Bone marrow (tissue), 2 donors: ENCODE data around the gene TNFRSF4.
"Not testable (repeated sequence)": the region's sequence is repeated elsewhere in the genome, so short reads cannot be mapped to it uniquely, and the experiment has no call there.

ENCODE experiments used
- DNase-seq, 2 donors: peaks; one replicate each; lab custom pipeline; 2025; lab: John Stamatoyannopoulos, UW

TNFRSF4 gene

DNA sequence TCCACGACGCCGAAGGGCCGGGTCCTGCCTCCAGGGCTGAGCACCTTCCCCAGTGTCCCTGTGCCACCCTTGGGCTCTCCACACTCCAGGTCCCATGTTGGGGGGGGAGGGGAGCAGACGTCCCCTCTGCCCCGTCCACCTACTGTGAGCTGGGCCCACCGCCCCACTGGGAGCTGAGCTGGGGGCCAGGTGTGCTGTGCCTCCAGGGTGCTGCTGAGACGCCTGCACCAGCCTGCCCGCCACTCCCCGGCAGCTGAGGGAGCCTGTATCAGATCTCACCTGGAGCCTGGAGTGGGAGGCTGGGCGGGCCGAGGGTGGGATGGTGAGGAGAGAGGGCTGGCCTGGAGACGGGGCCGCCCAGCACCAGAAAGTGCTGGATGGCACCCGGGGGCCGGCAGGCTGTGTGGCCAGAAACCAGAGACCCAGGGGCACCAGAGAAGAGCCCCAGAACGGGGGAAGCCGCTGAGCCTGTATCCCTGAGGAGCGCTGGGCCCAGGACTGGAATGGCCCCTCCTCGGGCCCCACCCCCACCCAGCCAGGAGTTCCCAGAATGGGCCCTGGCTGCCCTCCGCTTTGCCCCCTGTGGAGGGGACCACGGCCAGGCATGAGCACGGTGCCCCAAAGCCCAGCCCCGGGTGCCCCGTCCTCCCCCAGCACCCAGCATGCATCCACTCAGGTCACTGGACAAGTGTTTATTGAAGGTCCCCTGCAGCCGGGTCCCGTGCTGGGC lies 11.0 kb downstream of the TNFRSF4 start:
- DNase-seq = no peak

- DNase-seq = peak; percentile 13 to 71
These were observed 12.8 kb downstream of the TNFRSF4 start for GRCh38 chr1:1200876-1201810.

GRCh38 chr1:1199961-1200875 lies 13.7 kb downstream of the TNFRSF4 start:
- no peak for DNase-seq

- no peak for DNase-seq
These were observed 14.6 kb downstream of the TNFRSF4 start for GRCh38 chr1:1199141-1199960.

DNA sequence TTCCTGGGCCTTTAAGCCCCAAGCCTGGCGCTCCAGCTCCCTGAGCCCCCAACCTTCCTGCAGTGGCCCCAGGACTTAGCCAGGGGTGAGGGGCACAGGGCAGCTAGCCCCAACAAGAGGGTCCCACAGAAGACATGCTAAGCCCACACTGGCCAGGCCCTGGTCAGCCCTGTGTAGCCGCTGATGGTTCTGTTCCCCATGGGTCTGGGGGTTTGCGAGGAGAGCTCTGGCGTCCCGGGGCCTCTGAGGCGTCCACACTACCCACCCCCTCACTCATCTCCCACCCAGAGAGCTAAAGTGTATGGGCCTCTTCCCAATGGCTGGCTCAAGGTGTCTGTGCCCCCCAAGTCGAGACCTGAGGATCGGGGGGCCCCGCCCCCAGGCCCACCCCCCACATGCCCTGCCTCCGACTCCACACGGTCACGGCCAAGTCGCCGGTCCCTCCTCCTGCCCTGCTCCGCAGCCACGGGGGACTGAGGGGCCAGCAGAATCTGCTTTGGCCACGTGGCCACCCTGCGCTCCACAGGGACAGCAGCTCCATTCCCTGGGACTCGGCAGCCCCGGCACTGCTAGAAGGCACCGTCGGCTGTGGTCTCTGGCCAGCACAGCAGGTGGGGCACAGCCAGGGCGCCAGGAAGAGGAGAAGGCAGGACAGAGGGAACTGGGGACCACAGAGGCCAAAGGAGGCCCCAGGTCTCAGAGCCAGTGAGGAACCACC lies 15.4 kb downstream of the TNFRSF4 start:
- no peak for DNase-seq

GRCh38 chr1:1197551-1198422 lies 16.2 kb downstream of the TNFRSF4 start:
- no peak for DNase-seq

GRCh38 chr1:1197188-1197500 lies 16.8 kb downstream of the TNFRSF4 start:
- DNase-seq = no peak

GRCh38 chr1:1196431-1197187 lies 17.3 kb downstream of the TNFRSF4 start:
- no peak for DNase-seq

GRCh38 chr1:1195726-1196125 lies 18.2 kb downstream of the TNFRSF4 start:
- not testable (repeated sequence) for DNase-seq

- no peak for DNase-seq
These were observed 19.2 kb downstream of the TNFRSF4 start for GRCh38 chr1:1194723-1195122.

GRCh38 chr1:1191734-1192133 lies 22.2 kb downstream of the TNFRSF4 start:
- DNase-seq = no peak

DNA sequence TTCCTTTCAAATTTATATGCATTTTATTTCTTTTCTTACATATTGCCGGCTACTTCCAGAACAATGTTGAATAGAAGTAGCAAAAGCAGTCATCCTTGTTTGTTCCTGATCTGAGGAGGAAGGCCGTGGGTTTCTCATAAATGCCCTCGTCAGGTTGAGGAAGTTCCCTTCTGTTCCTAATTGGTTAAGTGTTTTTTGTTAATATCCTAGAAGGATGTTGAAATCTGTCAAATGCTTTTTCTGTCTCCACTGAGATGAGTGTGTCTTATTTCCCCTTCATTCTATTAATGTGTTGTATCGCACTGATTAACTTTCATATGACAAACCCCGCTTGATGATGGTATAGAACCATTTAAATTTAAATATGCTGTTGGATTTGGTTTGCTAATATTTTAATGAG lies 24.8 kb downstream of the TNFRSF4 start:
- no peak for DNase-seq

DNA sequence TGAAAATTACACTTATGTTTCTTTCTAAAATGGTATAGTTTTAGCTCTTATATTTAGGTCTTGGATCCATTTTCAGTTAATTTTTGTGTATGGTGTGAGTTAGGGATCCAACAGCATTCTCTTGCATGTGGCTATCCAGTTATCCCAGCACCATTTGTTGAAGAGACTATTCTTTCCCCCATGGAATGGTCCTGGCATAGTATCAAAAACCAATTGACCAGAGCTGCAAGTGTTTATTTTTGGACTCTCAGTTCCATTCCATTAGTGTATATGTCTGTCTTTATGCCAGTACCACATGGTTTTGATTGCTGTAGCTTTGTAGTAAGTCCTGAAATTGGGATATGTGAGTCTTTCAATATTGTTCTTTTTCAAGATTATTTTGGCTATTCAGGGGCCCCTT lies 26.0 kb downstream of the TNFRSF4 start:
- no peak for DNase-seq

DNA sequence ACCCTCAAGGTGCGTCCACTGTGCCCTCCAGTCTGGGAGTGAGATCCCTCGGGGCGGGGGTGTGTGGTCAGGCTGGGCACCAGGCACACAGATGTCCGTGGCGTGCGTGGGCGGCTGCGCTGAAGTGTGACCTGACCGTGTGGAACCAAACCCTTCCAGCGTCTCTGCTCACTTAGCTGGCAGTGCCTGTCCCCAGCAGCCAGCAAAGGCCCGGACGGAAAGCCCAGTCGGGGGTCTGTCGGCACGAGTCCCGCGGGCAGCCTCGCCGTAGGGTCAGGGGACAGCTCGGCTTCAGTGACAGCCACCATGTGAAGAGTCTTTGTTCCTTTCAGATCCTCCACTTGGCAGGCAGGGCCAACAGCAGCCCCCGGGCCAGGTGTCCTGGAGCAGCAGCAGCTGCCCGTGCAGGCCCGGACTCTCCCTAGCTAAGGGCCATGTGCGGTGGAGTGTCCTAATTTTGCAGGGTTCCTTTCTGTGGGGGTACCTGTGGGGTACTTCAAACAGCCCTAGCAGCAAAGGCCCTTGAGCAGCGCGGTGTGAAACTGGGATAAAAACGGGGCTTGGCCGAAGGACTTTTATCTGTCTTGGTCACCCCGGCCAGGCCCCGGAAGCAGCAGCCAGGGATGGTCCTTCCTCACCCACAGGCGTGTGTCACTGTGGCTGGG lies 28.7 kb downstream of the TNFRSF4 start:
- no peak for DNase-seq

DNA sequence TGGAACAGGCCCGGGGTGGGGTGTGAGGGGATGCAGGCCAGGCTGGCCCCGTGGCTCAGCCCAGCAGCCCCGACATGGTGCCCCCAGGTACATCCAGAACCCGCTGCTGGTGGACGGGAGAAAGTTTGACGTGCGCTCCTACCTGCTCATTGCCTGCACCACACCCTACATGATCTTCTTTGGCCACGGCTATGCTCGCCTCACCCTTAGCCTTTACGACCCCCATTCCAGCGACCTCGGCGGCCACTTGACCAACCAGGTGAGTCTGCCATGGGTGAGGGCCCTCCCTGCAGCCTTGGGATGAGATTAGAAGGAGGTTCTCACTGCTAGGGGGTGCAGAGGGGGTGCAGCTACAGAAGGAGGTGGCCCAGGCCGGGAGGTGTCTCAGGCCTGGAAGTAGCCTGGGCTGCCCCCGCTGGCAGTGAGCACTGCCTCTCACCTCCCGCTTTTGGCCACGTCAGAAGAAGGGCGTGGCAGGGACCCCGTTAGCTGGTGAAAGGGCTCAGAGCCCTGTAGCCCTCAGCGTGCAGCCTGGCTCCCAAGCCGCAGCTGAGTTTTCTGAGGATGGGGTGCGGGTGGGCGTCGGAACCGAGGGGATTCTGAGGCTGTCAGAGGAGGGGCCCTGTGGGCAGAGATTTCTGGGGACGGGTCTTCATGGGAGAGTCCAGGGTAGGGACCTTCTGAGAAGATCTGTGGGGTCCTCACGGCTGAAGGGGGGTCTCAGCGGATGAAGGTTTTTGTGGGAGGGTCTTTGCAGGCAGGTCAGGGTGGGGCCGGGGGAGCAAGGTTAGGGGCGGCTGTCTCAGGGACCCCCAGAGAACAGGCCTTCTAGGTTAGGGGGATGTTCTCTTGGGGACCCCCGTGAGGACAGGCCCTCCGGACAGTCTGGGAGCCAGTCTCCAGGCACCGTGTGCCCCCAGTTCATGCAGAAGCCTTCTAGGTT lies 29.8 kb downstream of the TNFRSF4 start:
- no peak for DNase-seq

- DNase-seq = no peak
These were observed 30.7 kb downstream of the TNFRSF4 start for GRCh38 chr1:1183221-1183747.
